Upper lobe of left lung (tissue), 4 donors: ENCODE results near the gene KIR2DL1.
"Not testable (repeated sequence)": the region's sequence is repeated elsewhere in the genome, so short reads cannot be mapped to it uniquely, and the experiment has no call there.

Experiments used
- CTCF ChIP-seq, 6 experiments: fragments of 450-650 bp in 4 of 6; fragments of 200-600 bp in 2 of 6; sonication (generic) in 2 of 6; IDR thresholded peaks; one replicate each; pipeline ENCODE4 v1.5.1; 2016 to 2019; ENCODE audit warnings: antibody characterized with exemption in 6 of 6
- POLR2A ChIP-seq, 4 donors: fragments of 450-650 bp; IDR thresholded peaks; one replicate each; pipeline ENCODE4 v1.5.1; 2016 to 2017; ENCODE audit warnings: antibody characterized with exemption in 4 of 4, mild to moderate bottlenecking in 2 of 4
- POLR2AphosphoS5 ChIP-seq, 2 donors: sonication (generic); formaldehyde crosslinking; IDR thresholded peaks; one replicate each; pipeline ENCODE4 v1.5.1; 2017; ENCODE audit warnings: antibody characterized with exemption in 2 of 2

- TF ChIP-seq CTCF, POLR2A (IDR thresholded peaks at IDR 0.05): not testable (repeated sequence)
- peak in 1 of 2 donors; percentile 28 for TF ChIP-seq POLR2AphosphoS5 (IDR thresholded peaks at IDR 0.05)
These were observed 21.8 kb upstream of the KIR2DL1 start for GRCh38 chr19:54747614-54748322.
